Osteocyte (in vitro differentiated cells): ENCODE measurements around the gene HOTAIR. TPM values are rescaled to one million over a fixed set of nuclear protein-coding genes. Genes with fewer than 3 reads are reported as not detected.

Experiments used
- DNase-seq: peaks from one replicate; pipeline ENCODE4 v3.0.0; 2021; ENCODE audit warnings: mixed read lengths; ENCODE audit not compliant: unreplicated experiment; ENCODE audit errors: extremely low spot score
- H3K27ac Mint-ChIP-seq: one replicate; pipeline ENCODE4 v1.8.0; 2021; ENCODE audit warnings: mild to moderate bottlenecking, mixed read lengths; ENCODE audit not compliant: unreplicated experiment
- H3K27me3 Mint-ChIP-seq: one replicate; pipeline ENCODE4 v1.8.0; 2021; ENCODE audit warnings: mixed read lengths; ENCODE audit not compliant: unreplicated experiment
- H3K36me3 Mint-ChIP-seq: one replicate; pipeline ENCODE4 v1.8.0; 2021; ENCODE audit warnings: mixed read lengths; ENCODE audit not compliant: unreplicated experiment
- H3K4me1 Mint-ChIP-seq: one replicate; pipeline ENCODE4 v1.8.0; 2021; ENCODE audit warnings: mixed read lengths; ENCODE audit not compliant: unreplicated experiment
- H3K4me3 Mint-ChIP-seq: one replicate; pipeline ENCODE4 v1.8.0; 2021; ENCODE audit warnings: mild to moderate bottlenecking, moderate library complexity, mixed read lengths; ENCODE audit not compliant: unreplicated experiment
- H3K9me3 Mint-ChIP-seq: one replicate; pipeline ENCODE4 v1.8.0; 2021; ENCODE audit warnings: mixed read lengths; ENCODE audit not compliant: unreplicated experiment
- CTCF ChIP-seq: fragments of 200-600 bp; sonication (generic); IDR thresholded peaks from 2 replicates; pipeline ENCODE4 v1.5.0; 2021; ENCODE audit warnings: antibody characterized with exemption, mild to moderate bottlenecking, moderate library complexity
- total RNA-seq: library from RNA; stranded (reverse); gene quantifications from 2 replicates; pipeline ENCODE4 v1.2.1, GENCODE V29; 2021

HOTAIR gene
- total RNA-seq, 1 donor from 2014 or later: not detected

- no peak overlapping the region for H3K27ac Mint-ChIP-seq
- H3K9me3 Mint-ChIP-seq: no peaks in the 10 kb centered on the region
- no peak overlapping the region for H3K4me3 Mint-ChIP-seq
- no peak for DNase-seq
- TF ChIP-seq CTCF: no peak
- H3K36me3 Mint-ChIP-seq: no peaks in the 10 kb centered on the region
- peaks cover 16% of the 10 kb centered on the region for H3K4me1 Mint-ChIP-seq
- H3K27me3 Mint-ChIP-seq: peaks cover 91% of the 10 kb centered on the region
These were observed 3.1 kb downstream of the HOTAIR start for GRCh38 chr12:53971686-53972085.

- H3K36me3 Mint-ChIP-seq: no peaks in the 10 kb centered on the region
- TF ChIP-seq CTCF: no peak
- DNase-seq: no peak
- H3K9me3 Mint-ChIP-seq: no peaks in the 10 kb centered on the region
- H3K27me3 Mint-ChIP-seq: peaks cover 91% of the 10 kb centered on the region
- H3K4me3 Mint-ChIP-seq: no peak overlapping the region
- peaks cover 22% of the 10 kb centered on the region for H3K4me1 Mint-ChIP-seq
- no peak overlapping the region for H3K27ac Mint-ChIP-seq
These were observed 3.6 kb downstream of the HOTAIR start for GRCh38 chr12:53971129-53971528.

GRCh38 chr12:53970451-53970850, 4.3 kb downstream of the HOTAIR start:
- Mint-ChIP-seq H3K4me1 (peaks cover 22% of the 10 kb centered on the region), H3K4me3 (no peak overlapping the region), H3K27me3 (peaks cover 91% of the 10 kb centered on the region), H3K9me3 (no peaks in the 10 kb centered on the region), H3K27ac (no peak overlapping the region), H3K36me3 (no peaks in the 10 kb centered on the region)
- no peak for DNase-seq
- TF ChIP-seq CTCF: no peak

- no peaks in the 10 kb centered on the region for H3K9me3 Mint-ChIP-seq
- peaks cover 20% of the 10 kb centered on the region for H3K4me1 Mint-ChIP-seq
- no peak for TF ChIP-seq CTCF
- DNase-seq: no peak
- H3K36me3 Mint-ChIP-seq: no peaks in the 10 kb centered on the region
- no peak overlapping the region for H3K4me3 Mint-ChIP-seq
- no peak overlapping the region for H3K27ac Mint-ChIP-seq
- peaks cover 93% of the 10 kb centered on the region for H3K27me3 Mint-ChIP-seq
These were observed 5.0 kb downstream of the HOTAIR start for GRCh38 chr12:53969588-53970259.

GRCh38 chr12:53968214-53969127, 6.3 kb downstream of the HOTAIR start:
- Mint-ChIP-seq H3K36me3 (no peaks in the 10 kb centered on the region), H3K27ac (no peak overlapping the region), H3K4me1 (peaks cover 19% of the 10 kb centered on the region), H3K4me3 (no peak overlapping the region), H3K9me3 (no peaks in the 10 kb centered on the region), H3K27me3 (peaks cover 99% of the 10 kb centered on the region)
- TF ChIP-seq CTCF: no peak
- DNase-seq: no peak
